HG02938 (cell line): Measurements from ENCODE around the gene MEIOB.
A peak's percentile ranks its signal among the peaks of the same experiment; 100 is the strongest.

Experiments used
- ATAC-seq: cut with Tn5 transposase; IDR thresholded peaks from one replicate; pipeline ENCODE4 v1.9.1; 2021; ENCODE audit warnings: mild to moderate bottlenecking, moderate library complexity; ENCODE audit not compliant: unreplicated experiment

The MEIOB gene

GRCh38 chr16:1832838-1833454 is 39.0 kb downstream of the MEIOB start:
- ATAC-seq: no peak

- no peak for ATAC-seq
Observed at GRCh38 chr16:1831186-1832075, 40.5 kb downstream of the MEIOB start.

GRCh38 chr16:1830213-1830612 is 41.8 kb downstream of the MEIOB start:
- no peak for ATAC-seq

GRCh38 chr16:1828645-1829410 is 43.1 kb downstream of the MEIOB start:
- ATAC-seq: no peak

DNA sequence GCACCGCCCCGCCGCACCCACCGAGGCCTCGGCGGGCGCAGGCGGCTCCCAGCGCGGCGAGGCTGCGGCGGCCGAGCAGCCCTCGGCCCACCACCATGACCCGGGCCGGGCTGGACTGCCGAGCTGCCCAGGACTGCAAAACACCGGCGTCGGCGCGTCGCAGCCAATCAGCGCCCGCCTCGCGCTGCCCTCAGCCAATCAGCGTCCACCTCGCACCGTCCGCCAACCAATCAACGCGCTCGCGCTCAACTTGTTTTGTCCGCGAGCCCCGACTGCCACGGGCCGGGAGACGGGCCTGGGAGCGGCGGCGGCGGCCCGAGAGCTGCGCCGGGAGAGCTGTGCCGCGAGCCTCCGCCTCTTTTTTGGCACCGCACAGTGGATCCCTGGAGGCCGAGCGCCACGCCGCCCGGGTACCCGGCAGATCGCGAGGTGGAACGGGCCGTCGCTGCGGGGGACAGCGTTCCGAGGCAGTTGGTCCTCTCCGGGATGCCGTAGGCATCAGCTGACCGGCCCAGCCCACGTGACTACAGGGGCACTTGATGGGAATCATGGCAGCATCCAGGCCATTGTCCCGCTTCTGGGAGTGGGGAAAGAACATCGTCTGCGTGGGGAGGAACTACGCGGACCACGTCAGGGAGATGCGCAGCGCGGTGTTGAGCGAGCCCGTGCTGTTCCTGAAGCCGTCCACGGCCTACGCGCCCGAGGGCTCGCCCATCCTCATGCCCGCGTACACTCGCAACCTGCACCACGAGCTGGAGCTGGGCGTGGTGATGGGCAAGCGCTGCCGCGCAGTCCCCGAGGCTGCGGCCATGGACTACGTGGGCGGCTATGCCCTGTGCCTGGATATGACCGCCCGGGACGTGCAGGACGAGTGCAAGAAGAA is 45.0 kb downstream of the MEIOB start, which contains the start of the genes FAHD1 and HAGH:
Gene FAHD1 (plus strand): TSS at position 516 of the 883 bp plus-strand sequence. CDS start 33 bp downstream, at position 549.
Gene HAGH (minus strand): TSS at position 135 of the 883 bp plus-strand sequence. CDS start 38 bp downstream, at position 97.
- peak; percentile 86 for ATAC-seq

- ATAC-seq: peak; percentile 38
Observed at GRCh38 chr16:1825864-1826690, 45.9 kb downstream of the MEIOB start.

- no peak for ATAC-seq
Observed at GRCh38 chr16:1825381-1825863, 46.5 kb downstream of the MEIOB start.

DNA sequence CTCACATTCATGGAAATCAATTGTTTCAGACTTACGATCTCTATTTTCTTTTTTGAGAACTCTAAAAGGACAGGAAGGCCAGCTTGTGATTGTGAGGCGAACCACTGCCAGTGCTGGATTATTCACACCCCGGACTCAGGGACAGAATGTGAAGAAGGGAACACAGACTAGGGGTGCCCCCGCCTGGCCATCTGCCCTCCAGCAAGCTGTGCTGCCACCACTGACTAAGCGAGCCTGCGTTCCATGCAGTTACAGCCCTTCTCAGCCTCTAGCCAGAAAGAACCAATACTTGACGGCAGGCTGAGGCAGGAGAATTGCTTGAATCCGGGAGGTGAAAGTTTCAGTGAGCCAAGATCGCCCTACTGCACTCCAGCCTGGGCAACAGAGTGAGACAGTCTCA is 48.1 kb downstream of the MEIOB start:
- no peak for ATAC-seq

DNA sequence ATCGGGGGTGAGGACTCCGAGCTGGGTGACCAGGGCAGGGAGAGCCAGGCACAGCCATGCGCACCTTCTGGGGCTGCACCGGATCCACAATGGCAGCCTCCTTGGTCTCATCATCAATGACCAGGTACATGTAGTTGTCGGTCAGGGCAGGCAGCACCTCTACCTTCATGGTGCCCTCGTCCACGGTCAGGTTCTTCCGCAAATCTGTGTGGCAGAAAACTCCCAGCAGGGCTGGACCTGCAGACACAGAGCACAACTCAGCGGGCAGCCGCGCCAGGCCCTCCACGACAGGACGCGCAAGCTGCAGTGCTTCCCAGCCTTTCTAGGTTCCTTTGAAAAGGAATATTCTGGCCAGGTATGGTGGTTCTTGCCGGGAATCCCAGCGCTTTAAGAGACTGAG is 49.2 kb downstream of the MEIOB start:
- ATAC-seq: no peak

DNA sequence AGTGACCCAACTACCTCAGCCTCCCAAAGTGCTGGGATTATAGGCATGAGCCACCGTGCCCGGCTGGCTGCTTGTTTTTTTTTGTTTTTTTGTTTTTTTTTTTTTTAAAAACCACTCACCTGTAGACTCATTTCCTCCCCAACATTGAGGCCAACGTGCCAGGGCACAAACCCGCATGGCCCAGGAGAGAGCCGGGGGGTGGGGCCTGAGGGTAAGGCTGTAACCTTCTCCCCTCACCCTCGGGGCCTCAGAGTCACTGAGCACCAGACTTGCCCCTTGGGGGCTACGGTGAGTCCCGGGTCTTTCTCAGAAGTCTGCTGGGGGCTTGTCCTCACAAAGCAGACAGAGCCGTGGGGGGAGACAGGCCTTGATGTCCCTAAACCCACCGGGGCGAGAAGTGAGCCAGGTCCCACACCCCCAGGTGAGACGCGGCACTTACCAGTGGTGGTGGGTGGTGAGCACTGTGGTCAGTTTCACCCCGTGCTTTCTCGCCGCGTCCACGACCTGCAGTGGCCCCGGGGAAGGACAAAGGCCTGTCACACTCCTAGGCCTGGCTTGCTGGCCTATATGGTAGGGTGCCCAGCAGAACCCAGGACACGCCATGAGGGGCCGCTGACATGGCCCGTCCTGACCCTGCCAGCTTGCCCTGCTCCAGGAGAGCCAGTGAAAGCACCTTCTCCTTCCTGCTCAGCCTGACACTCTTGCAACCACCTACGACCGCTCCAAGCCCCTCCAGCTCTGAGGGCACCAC is 49.9 kb downstream of the MEIOB start:
- ATAC-seq: no peak

DNA sequence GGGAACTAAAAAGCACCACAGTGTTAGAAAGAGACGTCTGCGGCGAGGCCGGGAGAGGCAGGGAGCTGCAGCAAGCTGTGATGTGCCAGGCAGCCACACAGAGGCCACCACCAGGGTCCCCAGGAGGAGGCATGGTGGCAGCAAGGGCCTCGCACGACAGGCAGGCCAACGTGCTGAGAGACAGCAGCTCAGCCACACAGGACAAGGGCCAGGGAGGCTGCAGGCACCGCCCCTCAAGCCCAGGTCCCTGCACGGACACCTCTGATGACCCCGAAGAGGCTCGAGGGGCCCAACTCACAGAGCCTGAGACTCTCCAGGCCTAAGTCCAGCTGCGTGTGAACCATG is 51.0 kb downstream of the MEIOB start:
- no peak for ATAC-seq

DNA sequence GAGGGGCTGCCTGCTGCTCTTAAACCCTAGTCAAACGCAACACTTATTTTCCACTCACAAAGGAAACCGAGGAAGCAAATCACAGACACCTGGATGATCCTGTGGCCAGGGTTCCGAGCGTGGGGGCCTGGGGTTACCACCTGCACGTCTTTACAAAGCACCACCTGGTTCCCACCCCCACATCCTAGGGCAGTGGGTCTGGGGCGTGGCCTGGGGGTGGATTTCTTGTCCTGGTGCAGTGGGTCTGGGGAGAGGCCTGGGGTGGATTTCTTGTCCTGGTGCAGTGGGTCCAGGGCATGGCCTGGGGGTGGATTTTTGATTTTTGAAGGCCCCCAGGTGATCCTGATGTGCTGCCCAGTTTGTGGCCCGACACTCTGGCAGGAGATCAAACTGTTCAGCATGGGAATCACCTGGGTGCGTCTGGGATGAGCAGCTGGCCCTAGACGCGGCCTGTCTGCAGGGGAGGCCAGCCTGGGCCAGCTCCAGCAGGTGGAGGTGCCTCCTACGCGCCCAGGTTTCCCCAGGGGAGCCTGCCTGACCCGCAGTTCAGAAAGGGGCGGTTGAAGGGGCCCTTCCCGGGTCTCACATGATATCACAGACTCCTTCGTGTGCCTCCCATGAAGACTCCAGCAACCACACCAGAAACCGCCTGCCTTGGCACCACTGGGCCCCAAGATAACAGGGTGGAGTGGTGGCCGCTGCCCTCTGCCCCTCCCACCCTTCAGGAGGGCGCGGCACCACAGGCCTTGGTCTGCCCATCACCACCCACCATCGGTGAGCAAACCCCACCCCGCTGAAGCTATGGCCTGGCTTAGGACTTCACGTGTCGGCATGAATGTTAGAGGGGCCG is 51.6 kb downstream of the MEIOB start:
- ATAC-seq: no peak

- no peak for ATAC-seq
Observed at GRCh38 chr16:1819611-1820010, 52.4 kb downstream of the MEIOB start.

DNA sequence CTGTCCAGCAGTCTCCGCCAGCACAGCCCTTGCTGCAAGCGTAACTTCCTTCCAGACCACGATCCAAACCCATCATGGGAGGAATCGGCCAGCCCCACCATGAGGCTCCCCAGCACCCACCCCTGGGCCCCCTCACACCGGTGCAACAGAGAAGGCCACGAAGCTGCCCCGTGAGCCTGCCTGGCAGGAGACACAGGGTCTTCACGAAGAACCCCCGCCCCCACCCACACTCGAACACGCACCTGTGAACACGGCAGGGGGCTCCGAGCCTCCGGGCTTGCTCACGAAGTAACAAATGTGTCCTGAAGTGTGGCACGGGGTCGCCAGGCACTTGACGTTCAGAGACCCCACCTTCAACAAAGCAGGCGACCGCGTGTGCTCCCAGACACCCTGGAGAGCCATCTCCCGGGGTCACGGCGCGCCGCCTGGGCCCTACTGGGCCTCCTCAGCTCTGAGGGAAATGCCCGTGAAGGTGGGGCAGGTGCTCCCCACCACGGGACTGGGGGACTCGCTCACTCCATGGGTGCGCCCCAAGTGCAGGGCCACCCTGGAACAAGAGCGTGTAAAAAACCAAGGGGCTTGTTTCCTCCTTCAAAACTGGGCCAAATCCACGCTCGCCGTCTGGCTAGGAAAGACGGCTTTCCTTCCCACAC is 53.0 kb downstream of the MEIOB start:
- no peak for ATAC-seq

GRCh38 chr16:1818204-1818872 is 53.6 kb downstream of the MEIOB start:
- ATAC-seq: no peak

DNA sequence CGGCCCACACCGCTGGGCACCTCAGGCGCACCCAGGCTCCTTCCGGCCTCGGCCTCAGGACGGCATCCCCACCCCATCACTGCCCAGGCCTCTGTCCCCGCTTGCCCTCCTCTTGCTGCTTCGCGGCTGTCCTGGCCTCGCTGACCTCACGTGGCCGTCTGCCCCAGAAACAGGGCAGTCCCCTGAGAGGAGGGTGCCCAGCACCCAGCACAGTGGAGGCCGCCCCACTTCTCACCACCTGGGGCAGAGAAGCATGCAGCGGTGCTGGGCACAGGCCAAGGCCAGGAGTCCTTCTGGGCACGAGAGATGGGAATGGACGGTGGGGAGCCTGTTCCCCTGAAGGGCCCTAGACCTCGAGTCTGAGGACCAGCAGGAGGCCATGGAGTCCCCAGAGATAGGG is 54.2 kb downstream of the MEIOB start:
- no peak for ATAC-seq

DNA sequence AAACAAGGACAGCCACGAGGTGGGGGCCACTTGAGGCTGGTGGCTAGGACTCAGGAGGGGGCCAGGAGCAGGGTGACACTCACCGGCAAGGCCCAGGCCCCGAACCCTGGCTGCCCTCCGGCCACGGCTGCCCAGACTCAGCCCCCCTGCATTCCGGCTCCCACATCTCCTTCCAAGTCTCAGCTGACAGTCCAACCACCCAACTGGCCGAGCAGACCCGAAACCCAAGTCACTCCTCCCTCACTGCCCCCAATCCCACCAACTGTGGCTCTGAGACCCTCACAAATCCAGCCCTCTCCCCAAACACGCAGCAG is 54.7 kb downstream of the MEIOB start:
- ATAC-seq: no peak
